Adrenal gland (tissue), 12 donors: Measurements from ENCODE around the gene RBPJL. TPM values are rescaled to one million over a fixed set of nuclear protein-coding genes. Genes with fewer than 3 reads are reported as not detected.

Source experiments
- DNase-seq, 7 donors: peaks; one replicate each; pipeline ENCODE4 v3.0.0-alpha.2; 2019 to 2020
- H3K27ac ChIP-seq, 5 donors: fragments of 200-600 bp; sonication (generic) in 4 of 5; 1 replicate in 3 of 5; 2 replicates in 2 of 5; pipeline versions ENCODE4 v1.5.1 to v1.8.0; 2016 to 2020; ENCODE audit warnings: mild to moderate bottlenecking in 1 of 5
- H3K27me3 ChIP-seq: fragments of 200-600 bp; 2 replicates; pipeline ENCODE4 v1.8.0; 2021
- H3K36me3 ChIP-seq, 2 donors: fragments of 200-600 bp; replicated peaks in 1 of 2; 1 replicate in 1 of 2; 2 replicates in 1 of 2; pipeline versions ENCODE4 v1.5.1 to v1.8.0; 2018 to 2022
- H3K4me1 ChIP-seq, 2 donors: fragments of 200-600 bp; replicated peaks in 1 of 2; 1 replicate in 1 of 2; 2 replicates in 1 of 2; pipeline versions ENCODE4 v1.5.1 to v1.8.0; 2018 to 2021
- H3K4me3 ChIP-seq, 4 donors: fragments of 200-600 bp; sonication (generic) in 3 of 4; one replicate each; pipeline ENCODE4 v1.5.1; 2016 to 2018
- H3K9me3 ChIP-seq, 3 donors: fragments of 200-600 bp; sonication (generic) in 1 of 3; replicated peaks in 1 of 3; 1 replicate in 2 of 3; 2 replicates in 1 of 3; pipeline versions ENCODE4 v1.5.1 to v1.8.0; 2016 to 2021
- POLR2A ChIP-seq, 2 donors: fragments of 450-650 bp; IDR thresholded peaks; one replicate each; pipeline ENCODE4 v1.6.1; 2017; ENCODE audit warnings: antibody characterized with exemption in 2 of 2, mild to moderate bottlenecking in 2 of 2, moderate library complexity in 1 of 2
- WGBS, 4 donors: extraction: QIAGEN DNeasy Blood & Tissue Kit in 2 of 4; methylation state at CpG; one replicate each; pipeline versions ENCODE4 v1.1.5 to v1.1.7; 2013 to 2017; 5-methylcytosine and 5-hydroxymethylcytosine counted together
- intact Hi-C, 2 donors: fragments of 100-400 bp; cut with DNase I; formaldehyde crosslinking; loops; one replicate each; pipeline versions ENCODE4 v1.14.1 to v1.15.0; 2022 to 2023
- polyA plus RNA-seq, 3 donors: library from polyadenylated mRNA; stranded (reverse); fragments of 200-250 nt in 2 of 3; fragments of 350-450 nt in 1 of 3; fragmentation: Illumina TruSeq in 1 of 3; extraction: RNeasy Lipid Tissue Mini Kit (QIAGEN cat#74804) in 1 of 3; gene quantifications; one replicate each; pipeline ENCODE4 v1.2.3, GENCODE V29; 2013 to 2014
- total RNA-seq, 9 donors: library from RNA; depleted of rRNA in 4 of 9; stranded (reverse); fragments of >200 nt in 4 of 9; fragments of 120-200 nt in 1 of 9; fragmentation: NEBNext Ultra II Directional in 1 of 9; extraction: Animal tissue kit (Norgen Biotek cat#: 25700) in 1 of 9; gene quantifications; one replicate each; pipeline versions ENCODE4 v1.1.0 to v1.2.4, GENCODE V29; 2013 to 2023
- TF ChIP-seq, protein P1 (sequence below), 6 experiments: fragments of 450-650 bp in 4 of 6; fragments of 200-600 bp in 2 of 6; sonication (generic) in 1 of 6; IDR thresholded peaks; 1 replicate in 5 of 6; 2 replicates in 1 of 6; pipeline versions ENCODE4 v1.5.1 to v1.8.0; 2016 to 2021; ENCODE audit warnings: antibody characterized with exemption in 6 of 6, mild to moderate bottlenecking in 2 of 6, moderate library complexity in 1 of 6
- donor health status: healthy with polysubstance abuse.
- donor health status: Bipolar disorder and iron deficiency.
- donor health status: DM: yes; HTN: yes; CAD: no.
- donor health status: DM: no; HTN: no; CAD: no.
- donor health status: DM: no; HTN: no; CAD: no.
- donor health status: DM: yes; HTN: yes; CAD: no.

RBPJL gene
- total and polyA plus RNA-seq, 12 donors, result 0.03 to 0.06 TPM; not detected in 10

DNA sequence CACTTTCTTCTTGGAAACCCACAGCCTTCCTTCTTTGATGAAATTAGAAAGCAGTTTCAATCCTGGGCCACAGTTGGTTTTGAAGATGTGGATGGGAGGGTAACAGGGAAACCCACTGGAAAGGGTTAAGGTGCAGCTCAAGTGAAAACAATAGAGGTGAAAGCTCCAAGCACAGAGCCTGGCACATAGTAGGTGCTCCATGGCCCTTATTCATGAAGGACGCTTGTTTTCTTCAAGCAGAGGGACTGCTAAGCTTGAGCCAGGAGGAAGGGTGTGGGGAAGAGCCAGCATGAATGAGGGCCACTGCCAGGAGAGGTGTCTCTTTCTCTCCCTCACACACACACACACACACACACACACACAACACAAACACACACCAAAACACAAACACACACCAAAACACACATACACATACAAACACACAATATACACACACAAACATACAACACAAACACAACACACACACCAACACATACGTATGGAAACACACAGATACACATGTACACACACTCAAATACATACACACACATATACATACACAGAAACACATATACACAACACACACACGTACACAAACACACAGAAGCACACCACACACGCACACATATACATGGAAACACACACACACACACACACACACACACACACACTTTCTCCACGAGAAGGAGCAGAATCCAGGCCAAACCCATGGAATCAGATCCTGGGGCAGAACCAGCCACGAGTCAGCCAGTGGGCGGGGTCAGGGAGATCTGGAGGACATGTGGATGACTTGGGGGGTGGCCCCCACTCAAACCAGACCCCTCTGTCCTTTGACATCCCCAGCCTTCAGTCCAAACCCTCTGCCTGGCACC, 23.7 kb upstream of the RBPJL start:
- WGBS, 4 donors, result 59 to 73% (median 68%) methylated on average over 5 to 7 of the region's 7 CpGs

DNA sequence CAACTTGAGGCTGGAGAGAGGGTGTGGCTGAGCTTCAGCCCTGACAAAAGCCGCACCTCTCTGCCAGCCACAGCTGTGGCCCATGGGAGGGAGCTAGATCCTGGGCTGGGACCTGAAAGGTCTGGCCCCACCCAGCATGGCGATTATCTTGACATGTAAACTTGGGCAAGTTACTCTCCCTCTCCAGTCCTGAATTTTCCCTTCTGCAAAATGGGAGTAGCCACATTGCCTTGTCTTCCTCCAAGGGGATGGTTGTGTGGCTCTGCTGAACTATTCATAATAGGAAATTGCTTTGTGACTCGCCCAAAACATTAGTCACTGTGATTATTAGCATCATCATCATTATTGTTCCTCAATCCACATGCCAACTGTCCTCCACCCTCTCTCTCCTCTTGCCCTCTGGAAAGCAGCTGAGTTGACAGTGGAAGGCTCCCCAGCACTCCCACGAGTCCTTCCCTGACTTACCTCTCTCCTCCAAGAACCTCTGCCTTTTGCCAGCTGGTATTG, 23.0 kb upstream of the RBPJL start:
- DNase-seq, result no peak
- Histone ChIP-seq H3K36me3 (no peaks in the 10 kb centered on the region), H3K27ac (no peak overlapping the region), H3K4me1 (no peaks in the 10 kb centered on the region), H3K27me3 (peaks cover 9% of the 10 kb centered on the region), H3K9me3 (no peaks in the 10 kb centered on the region), H3K4me3 (no peak overlapping the region)
- intact Hi-C loops, result loop anchor here in 1 of 2 donors (10.0 kb wide), 1 partner anchor 179 kb away; the partner anchor contains the start of gene KCNS1
- 27 to 54% (median 45%) methylated on average over 2 to 4 of the region's 4 CpGs for WGBS, 4 donors
- TF ChIP-seq, protein P1, sequence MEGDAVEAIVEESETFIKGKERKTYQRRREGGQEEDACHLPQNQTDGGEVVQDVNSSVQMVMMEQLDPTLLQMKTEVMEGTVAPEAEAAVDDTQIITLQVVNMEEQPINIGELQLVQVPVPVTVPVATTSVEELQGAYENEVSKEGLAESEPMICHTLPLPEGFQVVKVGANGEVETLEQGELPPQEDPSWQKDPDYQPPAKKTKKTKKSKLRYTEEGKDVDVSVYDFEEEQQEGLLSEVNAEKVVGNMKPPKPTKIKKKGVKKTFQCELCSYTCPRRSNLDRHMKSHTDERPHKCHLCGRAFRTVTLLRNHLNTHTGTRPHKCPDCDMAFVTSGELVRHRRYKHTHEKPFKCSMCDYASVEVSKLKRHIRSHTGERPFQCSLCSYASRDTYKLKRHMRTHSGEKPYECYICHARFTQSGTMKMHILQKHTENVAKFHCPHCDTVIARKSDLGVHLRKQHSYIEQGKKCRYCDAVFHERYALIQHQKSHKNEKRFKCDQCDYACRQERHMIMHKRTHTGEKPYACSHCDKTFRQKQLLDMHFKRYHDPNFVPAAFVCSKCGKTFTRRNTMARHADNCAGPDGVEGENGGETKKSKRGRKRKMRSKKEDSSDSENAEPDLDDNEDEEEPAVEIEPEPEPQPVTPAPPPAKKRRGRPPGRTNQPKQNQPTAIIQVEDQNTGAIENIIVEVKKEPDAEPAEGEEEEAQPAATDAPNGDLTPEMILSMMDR (IDR thresholded peaks at IDR 0.05), result no peak
- no peak for TF ChIP-seq POLR2A (IDR thresholded peaks at IDR 0.05)

More for the DNA sequence above, 23.7 kb upstream of the RBPJL start:
- intact Hi-C loops, result loop anchor here in 1 of 2 donors (10.0 kb wide), 1 partner anchor 178 kb away; the partner anchor contains the start of gene KCNS1
- DNase-seq, result no peak
- H3K9me3 ChIP-seq, result no peaks in the 10 kb centered on the region
- no peaks in the 10 kb centered on the region for H3K36me3 ChIP-seq
- TF ChIP-seq, protein P1 (IDR thresholded peaks at IDR 0.05), result no peak
- no peak for TF ChIP-seq POLR2A (IDR thresholded peaks at IDR 0.05)
- no peak overlapping the region for H3K27ac ChIP-seq
- no peak overlapping the region for H3K4me3 ChIP-seq
- no peaks in the 10 kb centered on the region for H3K4me1 ChIP-seq
- peaks cover 9% of the 10 kb centered on the region for H3K27me3 ChIP-seq

DNA sequence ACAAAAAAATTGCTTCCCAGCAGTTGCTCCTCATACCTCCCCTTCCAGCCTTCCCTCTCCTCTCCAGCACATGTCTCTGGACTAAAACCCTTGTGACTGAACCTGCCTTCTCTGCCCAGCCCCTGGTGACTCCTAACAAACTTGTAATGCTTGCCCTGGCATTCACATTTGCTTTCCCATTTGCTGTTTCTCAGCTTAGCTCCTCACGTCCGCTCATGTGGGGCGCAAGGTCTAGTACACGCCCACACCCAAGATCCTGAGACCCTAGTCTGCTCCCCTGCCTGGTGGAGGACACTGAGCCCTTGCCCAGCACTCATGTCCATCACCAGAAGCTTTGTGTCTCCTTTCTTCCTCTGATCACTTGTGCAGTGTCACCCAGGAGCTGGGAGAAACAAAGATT, 18.3 kb upstream of the RBPJL start:
- TF ChIP-seq, protein P1 (IDR thresholded peaks at IDR 0.05), result no peak
- no peak for TF ChIP-seq POLR2A (IDR thresholded peaks at IDR 0.05)
- H3K4me3 ChIP-seq, result no peak overlapping the region
- 79 to 85% (median 83%) methylated on average over 4 of the region's 4 CpGs for WGBS, 4 donors
- H3K36me3 ChIP-seq, result no peaks in the 10 kb centered on the region
- intact Hi-C loops, result loop anchor here (5.0 to 10.0 kb wide), 3 partner anchors 184 to 271 kb away; partner anchors contain the start of gene KCNS1 (in 1 of the 2)
- no peak overlapping the region for H3K27ac ChIP-seq
- H3K27me3 ChIP-seq, result peaks cover 6% of the 10 kb centered on the region
- DNase-seq, result peak in 1 of 7 donors; percentile 31
- H3K4me1 ChIP-seq, result peaks cover 0 to 5% of the 10 kb centered on the region in 2 donors
- H3K9me3 ChIP-seq, result no peaks in the 10 kb centered on the region

DNA sequence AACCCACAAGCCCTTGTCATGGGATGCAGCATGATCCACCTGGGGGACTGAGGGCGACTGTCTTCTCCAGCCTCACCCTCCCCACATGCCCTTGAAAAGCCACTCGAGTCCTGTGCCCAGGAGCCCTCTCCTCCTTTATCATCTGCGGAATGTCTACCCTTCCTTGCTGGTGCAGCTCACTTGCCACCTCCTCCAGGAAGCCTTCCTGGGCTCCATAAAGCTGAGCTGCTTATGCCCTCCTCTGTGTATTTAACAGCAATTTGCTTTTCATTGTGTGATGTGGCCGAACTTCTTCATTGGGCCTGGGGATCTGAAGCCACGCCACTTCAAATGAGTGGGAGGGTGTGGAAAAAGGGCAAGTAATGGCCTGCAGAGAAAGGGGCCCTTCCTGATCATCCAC, 17.8 kb upstream of the RBPJL start:
- intact Hi-C loops, result loop anchor here (5.0 to 10.0 kb wide), 3 partner anchors 184 to 272 kb away; partner anchors contain the start of gene KCNS1 (in 1 of the 2)

More for the DNA sequence above, 17.8 kb upstream of the RBPJL start:
- H3K4me1 ChIP-seq, result peaks cover 0 to 7% of the 10 kb centered on the region in 2 donors
- H3K9me3 ChIP-seq, result no peaks in the 10 kb centered on the region
- peak in 1 of 7 donors; percentile 36 for DNase-seq
- 69 to 98% (median 81%) methylated on average over 3 to 5 of the region's 5 CpGs for WGBS, 4 donors
- no peak for TF ChIP-seq POLR2A (IDR thresholded peaks at IDR 0.05)
- TF ChIP-seq, protein P1 (IDR thresholded peaks at IDR 0.05), result no peak
- no peak overlapping the region for H3K4me3 ChIP-seq
- H3K27me3 ChIP-seq, result peaks cover 4% of the 10 kb centered on the region
- no peak overlapping the region for H3K27ac ChIP-seq
- H3K36me3 ChIP-seq, result no peaks in the 10 kb centered on the region
